Body of pancreas (tissue), 4 donors: ENCODE data around the gene IL1R1.

ENCODE experiments used
- POLR2A ChIP-seq, 3 donors: fragments of 450-650 bp; IDR thresholded peaks; one replicate each; pipeline ENCODE4 v1.6.1; 2016; ENCODE audit warnings: antibody characterized with exemption in 3 of 3, mild to moderate bottlenecking in 2 of 3
- TF ChIP-seq, protein P1 (sequence below), 7 experiments: fragments of 450-650 bp in 4 of 7; fragments of 200-600 bp in 3 of 7; sonication (generic) in 3 of 7; IDR thresholded peaks; one replicate each; pipeline ENCODE4 v1.5.1; 2016 to 2019; ENCODE audit warnings: antibody characterized with exemption in 7 of 7

DNA sequence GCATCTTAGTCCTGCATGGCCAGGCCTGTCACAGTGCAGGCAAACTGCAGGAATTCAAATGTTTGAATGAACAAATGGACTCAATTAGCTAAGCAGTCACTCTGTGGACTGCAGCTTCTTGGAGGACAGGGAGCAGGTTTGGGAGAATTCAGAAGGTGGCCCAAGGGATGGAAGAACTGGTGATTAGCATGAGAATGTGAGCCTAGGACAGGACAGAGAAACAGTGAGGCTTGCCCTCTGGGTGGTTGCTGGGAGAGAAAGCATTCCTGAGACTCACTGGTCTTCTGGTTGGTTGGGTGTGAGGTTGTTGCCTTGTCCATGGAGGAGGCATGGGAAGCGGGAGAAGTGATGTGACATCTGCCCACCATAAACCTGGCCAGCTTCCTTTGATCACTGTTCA, 58.0 kb downstream of the IL1R1 start:
- TF ChIP-seq, protein P1, sequence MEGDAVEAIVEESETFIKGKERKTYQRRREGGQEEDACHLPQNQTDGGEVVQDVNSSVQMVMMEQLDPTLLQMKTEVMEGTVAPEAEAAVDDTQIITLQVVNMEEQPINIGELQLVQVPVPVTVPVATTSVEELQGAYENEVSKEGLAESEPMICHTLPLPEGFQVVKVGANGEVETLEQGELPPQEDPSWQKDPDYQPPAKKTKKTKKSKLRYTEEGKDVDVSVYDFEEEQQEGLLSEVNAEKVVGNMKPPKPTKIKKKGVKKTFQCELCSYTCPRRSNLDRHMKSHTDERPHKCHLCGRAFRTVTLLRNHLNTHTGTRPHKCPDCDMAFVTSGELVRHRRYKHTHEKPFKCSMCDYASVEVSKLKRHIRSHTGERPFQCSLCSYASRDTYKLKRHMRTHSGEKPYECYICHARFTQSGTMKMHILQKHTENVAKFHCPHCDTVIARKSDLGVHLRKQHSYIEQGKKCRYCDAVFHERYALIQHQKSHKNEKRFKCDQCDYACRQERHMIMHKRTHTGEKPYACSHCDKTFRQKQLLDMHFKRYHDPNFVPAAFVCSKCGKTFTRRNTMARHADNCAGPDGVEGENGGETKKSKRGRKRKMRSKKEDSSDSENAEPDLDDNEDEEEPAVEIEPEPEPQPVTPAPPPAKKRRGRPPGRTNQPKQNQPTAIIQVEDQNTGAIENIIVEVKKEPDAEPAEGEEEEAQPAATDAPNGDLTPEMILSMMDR (IDR thresholded peaks at IDR 0.05), result no peak
- TF ChIP-seq POLR2A (IDR thresholded peaks at IDR 0.05), result no peak
